GM21381 (cell line): Measurements from ENCODE around the gene MYRF.

ENCODE experiments used
- ATAC-seq: cut with Tn5 transposase; IDR thresholded peaks from one replicate; pipeline ENCODE4 v1.9.1; 2021; ENCODE audit warnings: mild to moderate bottlenecking, moderate library complexity; ENCODE audit not compliant: unreplicated experiment

Gene MYRF

DNA sequence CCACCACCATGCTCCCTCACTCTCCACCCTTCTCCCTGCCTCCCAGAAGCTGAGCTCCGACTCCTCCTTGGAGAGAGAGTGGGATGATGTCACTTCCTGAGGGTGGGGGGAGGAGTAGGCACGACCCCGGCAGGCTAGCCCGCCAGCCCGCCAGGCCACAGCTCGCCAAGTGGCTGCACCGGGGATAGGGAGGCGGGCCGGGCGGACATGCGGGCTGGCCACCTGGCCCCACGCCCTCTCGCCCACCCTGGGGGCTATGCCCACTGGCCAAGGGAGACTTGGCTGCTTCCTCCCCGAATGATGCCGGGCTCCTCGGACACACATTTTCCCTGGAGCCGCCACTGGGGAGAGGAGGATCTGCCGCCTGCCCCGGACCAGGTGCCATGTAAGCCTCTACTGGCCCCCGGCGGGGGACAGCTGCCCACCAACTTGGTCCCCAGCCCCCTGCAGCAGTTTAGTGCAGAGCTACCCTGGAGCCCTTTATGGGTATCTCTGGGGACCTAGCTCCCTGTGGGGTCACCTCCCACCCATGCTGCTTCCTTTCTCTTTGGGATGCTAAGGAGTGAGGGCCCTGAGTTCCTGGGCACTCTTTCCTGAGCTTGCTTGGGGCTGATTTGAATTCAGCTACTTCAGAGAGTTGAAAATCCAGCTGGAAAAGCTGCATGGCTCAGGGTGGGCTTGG lies 33.7 kb upstream of the MYRF start:
- ATAC-seq, result no peak

GRCh38 chr11:61719978-61720377 lies 32.5 kb upstream of the MYRF start:
- no peak for ATAC-seq

- ATAC-seq, result no peak
Observed at GRCh38 chr11:61720597-61720996, 31.8 kb upstream of the MYRF start.

DNA sequence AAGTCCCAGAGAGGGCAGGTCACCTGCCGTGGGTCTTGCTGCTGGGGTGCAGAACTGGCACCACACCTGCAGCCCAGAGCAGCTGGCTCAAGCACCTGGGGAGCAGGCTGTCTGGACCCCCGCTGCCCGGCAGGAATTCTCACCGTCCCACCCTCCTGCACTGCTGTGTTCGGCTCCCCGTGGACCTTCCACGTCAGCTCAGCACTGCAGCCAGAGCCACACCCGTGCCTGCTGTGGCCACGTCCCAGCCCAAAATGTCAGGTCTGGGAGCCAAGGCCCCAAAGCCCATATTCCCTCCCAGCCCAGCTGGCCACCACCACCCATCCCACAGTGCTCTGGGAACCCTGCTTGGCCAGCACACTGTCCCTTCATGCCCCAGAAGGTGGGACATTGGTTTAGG lies 28.0 kb upstream of the MYRF start:
- ATAC-seq, result no peak

GRCh38 chr11:61725781-61726231 lies 26.6 kb upstream of the MYRF start:
- ATAC-seq, result no peak

- no peak for ATAC-seq
Observed at GRCh38 chr11:61726775-61727174, 25.7 kb upstream of the MYRF start.

DNA sequence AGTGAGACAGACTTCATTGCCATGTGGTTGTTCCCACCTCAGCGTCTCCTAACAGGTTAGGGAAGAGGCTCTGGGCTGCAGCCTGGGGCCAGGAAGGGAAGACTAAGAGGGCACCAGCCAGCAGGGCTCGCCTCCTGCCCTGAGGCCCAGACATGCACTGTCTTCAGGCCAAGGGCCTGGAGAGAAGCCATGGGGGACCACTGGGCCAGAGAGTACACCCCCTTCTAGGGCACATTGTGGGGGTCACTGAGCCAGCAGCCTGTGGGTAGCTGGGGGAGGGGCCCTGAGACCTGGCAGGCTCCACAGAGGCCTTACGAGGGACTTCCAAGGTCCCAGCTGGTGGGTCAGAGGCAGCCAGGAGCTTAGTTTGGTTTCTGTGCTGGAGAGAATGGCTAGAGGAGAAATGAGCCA lies 25.0 kb upstream of the MYRF start:
- ATAC-seq, result no peak

DNA sequence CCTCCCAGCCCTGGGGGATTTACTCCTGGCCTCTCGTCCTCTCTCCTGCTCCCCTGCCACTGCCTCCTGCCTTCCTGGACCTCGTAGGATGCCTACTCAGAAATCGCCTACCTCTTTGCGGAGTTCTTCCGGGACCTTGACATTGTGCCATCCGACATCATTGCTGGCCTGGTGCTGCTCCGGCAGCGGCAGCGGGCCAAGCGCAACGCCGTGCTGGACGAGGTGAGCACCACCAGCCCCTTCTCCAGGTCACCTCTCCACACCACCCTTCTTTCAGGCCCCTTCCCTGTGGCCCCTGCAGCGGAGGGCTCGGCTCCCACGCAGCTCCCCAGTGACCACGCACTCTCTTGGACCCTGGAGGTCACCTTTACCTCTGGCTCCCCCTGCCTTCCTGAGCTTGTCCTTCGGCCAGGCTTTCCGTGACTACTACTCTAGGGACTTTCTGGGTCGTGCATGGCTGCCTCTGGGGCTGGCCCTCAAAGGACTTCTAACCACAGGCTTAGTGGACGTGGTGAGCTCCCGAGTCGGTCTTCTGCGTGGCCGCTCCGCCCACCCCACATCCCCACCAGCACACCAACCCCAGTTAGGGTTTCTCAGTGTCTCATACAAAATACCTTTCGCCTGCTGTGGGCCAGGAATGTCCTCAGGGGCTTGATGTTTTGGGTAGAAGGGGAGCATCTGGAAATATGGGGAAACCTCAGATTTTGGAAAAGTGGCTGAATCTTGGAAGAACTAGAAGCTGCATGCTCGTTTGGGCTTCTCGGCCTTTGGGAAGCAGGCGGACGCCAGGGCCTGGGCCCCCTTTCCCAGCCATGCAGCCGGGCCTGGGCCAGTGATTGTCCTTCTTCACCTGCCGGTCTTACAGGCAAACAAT lies 24.1 kb upstream of the MYRF start:
- no peak for ATAC-seq

GRCh38 chr11:61728940-61729219 lies 23.6 kb upstream of the MYRF start:
- no peak for ATAC-seq

GRCh38 chr11:61730240-61730994 lies 22.0 kb upstream of the MYRF start:
- no peak for ATAC-seq

DNA sequence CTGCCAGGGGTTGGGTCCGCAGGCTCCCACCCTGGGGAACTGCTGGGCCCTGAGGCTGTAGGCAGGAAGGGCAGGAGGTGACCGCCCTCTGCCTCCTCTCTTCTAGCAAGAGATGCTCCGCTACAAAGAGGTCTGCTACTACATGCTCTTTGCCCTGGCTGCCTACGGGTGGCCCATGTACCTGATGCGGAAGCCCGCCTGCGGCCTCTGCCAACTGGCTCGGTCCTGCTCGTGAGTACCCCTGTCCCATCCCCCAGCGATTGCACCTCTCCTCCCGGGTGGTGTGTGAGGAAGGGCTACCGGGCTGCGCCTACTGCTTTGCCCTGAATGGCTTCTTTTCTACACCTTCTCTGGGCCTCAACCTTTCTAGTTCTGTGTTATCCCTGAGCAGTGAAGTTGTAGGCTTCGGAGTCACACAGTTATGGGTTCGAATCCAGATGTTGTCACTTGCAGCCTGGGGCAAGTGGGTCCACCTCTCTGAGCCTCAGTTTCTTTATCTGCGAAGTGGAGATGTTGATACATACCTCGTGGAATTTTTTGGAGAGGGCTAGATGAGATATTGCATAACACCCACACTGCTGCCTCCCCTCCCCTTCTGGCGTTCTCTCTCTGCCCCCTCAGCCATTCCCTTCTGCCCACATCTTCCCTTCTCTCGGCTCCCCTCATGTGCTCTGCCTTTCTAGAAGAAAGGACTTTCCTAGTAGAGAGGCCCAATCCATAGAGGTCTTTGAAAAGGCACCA lies 21.1 kb upstream of the MYRF start:
- ATAC-seq, result no peak

DNA sequence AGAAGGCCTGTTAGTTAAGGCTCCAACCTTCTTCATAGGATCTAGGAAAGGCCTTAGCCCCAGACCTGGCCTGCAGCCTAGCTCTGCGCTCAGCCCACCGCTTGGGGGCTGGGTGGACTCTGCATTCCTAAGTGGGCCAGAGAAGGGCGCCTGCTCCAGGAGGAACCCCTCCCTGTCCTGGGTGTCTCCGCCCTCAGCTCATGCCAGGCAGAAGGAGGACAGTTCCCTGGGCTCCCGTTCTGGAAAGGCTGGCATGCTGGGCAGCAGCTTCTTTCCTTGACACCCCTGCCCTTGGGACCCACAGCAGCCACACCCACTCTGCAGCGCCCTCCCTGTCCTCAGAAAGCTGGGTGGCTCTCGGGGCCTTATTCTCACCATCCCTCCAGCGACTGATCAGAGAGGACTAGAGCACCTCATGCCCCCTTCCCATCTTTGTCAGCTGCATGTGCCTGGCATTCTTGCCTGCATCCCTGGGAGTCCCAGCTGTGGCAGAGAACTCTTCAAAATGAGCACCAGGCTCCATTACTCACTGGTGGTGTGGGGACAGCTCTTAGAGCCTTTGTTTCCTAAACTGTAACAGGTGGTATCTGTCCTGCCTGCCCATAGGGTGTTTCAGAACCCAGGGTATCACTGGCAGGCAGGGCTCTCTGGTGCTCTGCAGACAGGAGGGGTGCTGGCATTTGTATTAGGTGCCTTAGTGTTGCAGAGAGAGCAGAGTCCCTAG lies 20.3 kb upstream of the MYRF start:
- ATAC-seq, result no peak

DNA sequence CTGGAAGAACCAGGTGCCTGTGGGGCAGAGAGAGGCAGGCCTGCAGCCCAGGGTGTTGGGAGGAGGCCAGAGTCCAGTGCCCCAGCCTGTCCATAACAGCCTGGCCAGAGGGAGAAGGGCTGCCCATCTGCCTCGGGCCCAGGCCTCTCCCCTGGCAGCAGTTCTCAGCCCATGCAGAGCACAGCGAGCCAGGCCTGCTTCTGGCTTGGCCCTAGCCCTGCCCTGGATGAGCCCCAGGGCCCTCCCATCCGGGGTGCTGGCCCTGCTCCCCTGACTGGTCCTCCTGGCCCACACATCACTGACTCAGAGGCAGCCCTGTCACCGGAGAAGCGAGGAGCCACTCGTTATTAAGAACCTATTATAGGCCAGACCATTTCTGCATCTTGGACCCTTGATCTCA lies 19.7 kb upstream of the MYRF start:
- ATAC-seq, result no peak

DNA sequence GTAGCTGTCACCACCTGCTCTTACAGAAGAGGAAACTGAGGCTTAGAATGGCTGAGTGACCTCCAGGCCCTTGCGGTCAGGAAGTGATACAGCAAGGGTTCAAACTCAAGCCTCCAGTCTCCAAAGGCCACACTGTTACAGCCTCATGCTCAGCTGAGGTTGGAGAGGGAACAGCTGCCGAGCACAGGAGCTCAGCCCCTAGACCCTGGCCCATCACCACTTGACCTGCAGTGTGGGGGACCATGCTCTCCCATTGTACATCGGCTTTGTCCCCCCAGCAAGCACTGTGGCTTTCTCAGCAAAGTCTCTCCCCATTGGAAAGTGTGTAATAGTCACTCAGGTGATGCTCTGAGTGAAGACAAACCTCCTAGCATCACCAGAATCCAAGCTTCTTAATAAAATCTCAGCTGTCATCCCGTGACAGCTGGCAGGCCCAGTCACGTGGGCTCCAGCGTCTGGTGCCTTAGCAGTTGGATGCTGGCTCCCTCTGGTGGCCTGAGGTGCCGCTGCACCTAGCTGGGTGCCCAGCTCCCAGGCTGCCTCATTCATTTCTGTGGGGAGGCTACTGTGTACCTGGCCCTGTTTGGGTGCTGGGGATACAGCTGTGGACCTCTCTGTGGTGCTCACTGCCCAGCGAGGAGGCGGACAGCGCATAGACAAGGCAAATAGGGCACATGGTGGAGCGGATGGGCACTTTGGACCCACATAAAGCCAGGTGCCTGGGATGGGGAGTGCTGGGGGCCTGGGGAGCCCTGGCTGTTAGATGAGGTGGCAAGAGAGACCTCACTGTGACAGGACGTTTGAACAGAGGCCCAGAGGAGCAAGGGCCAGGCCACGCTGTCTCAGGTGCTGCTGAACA lies 19.1 kb upstream of the MYRF start:
- no peak for ATAC-seq

DNA sequence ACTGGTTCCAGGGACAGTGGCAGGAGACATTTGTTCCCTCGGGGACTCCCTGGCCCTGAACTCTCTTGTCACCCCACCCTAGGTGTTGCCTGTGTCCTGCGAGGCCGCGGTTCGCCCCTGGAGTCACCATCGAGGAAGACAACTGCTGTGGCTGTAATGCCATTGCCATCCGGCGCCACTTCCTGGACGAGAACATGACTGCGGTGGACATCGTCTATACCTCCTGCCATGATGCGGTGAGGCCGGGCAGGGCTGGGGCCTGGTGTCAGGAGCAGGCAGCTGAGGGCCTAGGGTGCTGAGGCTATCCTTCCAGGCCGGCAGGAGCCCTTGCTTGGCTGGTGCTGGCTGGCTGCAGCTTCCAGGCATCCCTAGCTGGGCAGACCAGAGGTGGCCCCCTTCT lies 17.7 kb upstream of the MYRF start:
- no peak for ATAC-seq

DNA sequence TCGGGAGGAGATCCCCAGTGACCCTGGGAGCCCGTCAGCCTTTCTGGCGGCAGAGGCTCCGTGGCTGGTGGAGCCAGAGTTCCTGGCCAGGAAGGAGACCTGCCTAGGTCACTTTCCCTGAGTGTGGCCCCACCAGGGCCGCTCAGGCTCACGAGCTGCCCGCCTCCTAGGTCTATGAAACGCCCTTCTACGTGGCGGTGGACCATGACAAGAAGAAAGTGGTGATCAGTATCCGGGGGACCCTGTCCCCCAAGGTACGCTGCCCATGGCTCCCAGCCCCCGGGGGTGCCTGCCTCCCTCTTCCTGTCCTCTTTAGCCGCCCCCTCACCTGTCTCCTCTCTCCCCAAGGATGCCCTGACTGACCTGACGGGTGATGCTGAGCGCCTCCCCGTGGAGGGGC lies 17.0 kb upstream of the MYRF start:
- ATAC-seq, result no peak

DNA sequence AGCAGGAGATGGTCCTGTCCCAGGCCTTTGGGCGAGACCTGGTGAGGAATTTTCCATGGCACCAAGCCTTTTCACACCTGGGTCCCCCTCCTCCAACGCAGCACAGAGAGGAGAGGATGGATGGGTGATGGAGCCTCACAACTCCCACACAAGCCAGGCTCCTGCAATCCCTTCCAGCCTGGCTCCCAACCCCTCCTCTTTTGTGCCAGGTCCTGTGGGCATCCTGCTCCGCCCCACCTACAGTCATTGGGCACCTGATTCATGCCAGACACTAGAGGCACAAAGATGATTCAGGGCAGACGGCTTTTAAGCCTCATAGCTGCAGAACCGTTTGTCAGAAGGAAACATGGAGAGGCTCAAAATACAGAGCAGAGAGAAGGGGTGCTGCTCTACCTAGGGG lies 16.1 kb upstream of the MYRF start:
- ATAC-seq, result no peak

- no peak for ATAC-seq
Observed at GRCh38 chr11:61737131-61737530, 15.3 kb upstream of the MYRF start.

- no peak for ATAC-seq
Observed at GRCh38 chr11:61737636-61738386, 14.6 kb upstream of the MYRF start.
